ENCODE measurements around the gene LCE3A.
A peak's percentile ranks its signal among the peaks of the same experiment; 100 is the strongest.
"Not testable (repeated sequence)": the region's sequence is repeated elsewhere in the genome, so short reads cannot be mapped to it uniquely, and the experiment has no call there.

The LCE3A gene

DNA sequence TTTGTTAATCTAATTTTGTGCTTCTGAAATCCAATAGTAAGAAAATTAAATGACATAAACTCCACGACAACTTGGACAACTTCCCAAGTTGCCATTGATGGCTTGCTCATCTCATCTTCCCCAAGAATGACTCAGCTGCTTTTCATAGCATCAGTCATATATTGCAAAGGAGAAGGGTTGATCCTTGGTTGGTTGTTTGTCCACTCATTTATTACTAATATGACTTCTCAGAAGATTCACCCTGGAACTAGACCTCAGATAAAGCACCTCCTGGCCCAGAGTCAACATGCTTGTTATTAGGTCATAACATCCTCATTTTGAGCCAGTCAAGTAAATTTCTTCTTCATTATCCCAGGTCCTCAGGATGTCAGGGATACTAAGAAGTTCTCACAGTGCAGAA, 40.3 kb downstream of the LCE3A start:
- in situ Hi-C loops (cut with MboI; ENCODE audit: low pct_unique_long_range_greater_than_20kb, low sequenced_read_pairs, unreplicated experiment) = no loop called here
- no peak for DNase-seq (ENCODE audit: low spot score)
- TF ChIP-seq, protein P1, sequence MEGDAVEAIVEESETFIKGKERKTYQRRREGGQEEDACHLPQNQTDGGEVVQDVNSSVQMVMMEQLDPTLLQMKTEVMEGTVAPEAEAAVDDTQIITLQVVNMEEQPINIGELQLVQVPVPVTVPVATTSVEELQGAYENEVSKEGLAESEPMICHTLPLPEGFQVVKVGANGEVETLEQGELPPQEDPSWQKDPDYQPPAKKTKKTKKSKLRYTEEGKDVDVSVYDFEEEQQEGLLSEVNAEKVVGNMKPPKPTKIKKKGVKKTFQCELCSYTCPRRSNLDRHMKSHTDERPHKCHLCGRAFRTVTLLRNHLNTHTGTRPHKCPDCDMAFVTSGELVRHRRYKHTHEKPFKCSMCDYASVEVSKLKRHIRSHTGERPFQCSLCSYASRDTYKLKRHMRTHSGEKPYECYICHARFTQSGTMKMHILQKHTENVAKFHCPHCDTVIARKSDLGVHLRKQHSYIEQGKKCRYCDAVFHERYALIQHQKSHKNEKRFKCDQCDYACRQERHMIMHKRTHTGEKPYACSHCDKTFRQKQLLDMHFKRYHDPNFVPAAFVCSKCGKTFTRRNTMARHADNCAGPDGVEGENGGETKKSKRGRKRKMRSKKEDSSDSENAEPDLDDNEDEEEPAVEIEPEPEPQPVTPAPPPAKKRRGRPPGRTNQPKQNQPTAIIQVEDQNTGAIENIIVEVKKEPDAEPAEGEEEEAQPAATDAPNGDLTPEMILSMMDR (IDR thresholded peaks at IDR 0.05; ENCODE audit: extremely low read depth, insufficient read depth, missing control alignments) = no peak

DNA sequence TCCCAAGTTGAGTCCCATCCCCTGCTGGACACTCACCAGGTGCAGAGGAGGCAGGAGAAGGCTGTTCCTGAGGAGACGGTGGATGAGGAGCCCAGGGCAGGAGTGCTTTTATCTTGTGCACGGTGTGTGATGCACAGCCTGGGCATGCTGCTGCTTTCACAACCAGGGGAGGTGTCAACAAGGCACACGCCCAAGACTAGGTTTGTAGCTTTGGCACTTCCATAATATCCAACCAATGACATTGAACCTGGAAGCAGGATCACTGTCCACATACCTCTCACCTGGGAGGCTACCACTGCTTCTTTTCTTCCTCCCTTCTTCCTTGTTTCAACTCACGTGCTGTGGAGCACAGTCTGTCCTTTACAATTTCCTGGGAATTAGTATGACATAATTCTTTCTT, 42.5 kb downstream of the LCE3A start, which contains the start of gene LCE3D:
LCE3D (minus strand) TSS at position 84 of the 400 bp plus-strand sequence. CDS start 580 bp downstream, outside the sequence.
- DNase-seq (ENCODE audit: low spot score) = no peak
- TF ChIP-seq, protein P1 (IDR thresholded peaks at IDR 0.05; ENCODE audit: extremely low read depth, insufficient read depth, missing control alignments) = no peak
- in situ Hi-C loops (cut with MboI; ENCODE audit: low pct_unique_long_range_greater_than_20kb, low sequenced_read_pairs, unreplicated experiment) = no loop called here

DNA sequence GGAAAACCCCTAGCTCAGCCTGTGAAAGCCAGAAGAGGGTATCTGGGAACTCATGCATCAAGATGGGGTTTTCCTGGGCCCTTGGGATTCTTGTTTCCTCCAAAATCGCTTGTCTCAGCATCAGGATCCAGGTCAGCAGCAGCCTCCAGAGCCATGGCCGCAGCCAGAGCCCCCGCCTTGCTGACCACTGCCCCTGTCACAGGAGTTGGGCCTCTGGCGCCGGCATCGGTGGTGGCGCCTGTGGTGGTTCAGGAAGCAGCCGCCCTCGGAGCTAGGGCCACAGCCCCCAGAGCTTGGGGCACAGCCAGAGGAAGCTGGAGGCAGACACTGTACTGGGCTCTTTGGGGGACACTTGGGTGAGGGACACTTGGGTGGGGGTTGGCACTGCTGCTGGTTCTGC, 43.4 kb downstream of the LCE3A start:
- in situ Hi-C loops (cut with MboI; ENCODE audit: low pct_unique_long_range_greater_than_20kb, low sequenced_read_pairs, unreplicated experiment); DNase-seq (ENCODE audit: low spot score): not testable (repeated sequence)

DNA sequence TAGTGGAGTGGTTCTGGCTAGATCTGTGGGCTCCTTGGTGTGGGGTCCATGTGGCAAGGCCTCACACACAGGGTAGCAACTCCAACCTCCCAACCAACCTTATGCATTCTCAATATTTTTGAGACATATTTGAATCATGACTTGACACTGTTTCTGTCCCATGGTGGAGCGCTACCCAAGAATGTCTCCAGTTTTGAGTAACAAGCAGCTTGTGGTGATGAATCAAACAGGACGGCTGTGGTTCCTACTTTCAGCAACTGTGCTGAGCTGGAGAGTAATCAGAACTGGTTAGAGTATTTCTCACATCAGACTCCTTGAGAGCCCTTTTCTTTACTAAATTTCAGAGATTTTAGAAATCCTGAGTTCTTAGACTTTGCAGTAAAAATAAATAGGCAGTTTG, 45.7 kb downstream of the LCE3A start:
- DNase-seq (ENCODE audit: low spot score) = peak; percentile 52
- TF ChIP-seq, protein P1 (IDR thresholded peaks at IDR 0.05; ENCODE audit: extremely low read depth, insufficient read depth, missing control alignments) = no peak
- in situ Hi-C loops (cut with MboI; ENCODE audit: low pct_unique_long_range_greater_than_20kb, low sequenced_read_pairs, unreplicated experiment) = no loop called here
